ENCODE results near the gene NLK. TPM values are rescaled to one million over a fixed set of nuclear protein-coding genes. Genes with fewer than 3 reads are reported as not detected.

The NLK gene
- total RNA-seq, 1 experiment from 2014 or later = 12.8 TPM

DNA sequence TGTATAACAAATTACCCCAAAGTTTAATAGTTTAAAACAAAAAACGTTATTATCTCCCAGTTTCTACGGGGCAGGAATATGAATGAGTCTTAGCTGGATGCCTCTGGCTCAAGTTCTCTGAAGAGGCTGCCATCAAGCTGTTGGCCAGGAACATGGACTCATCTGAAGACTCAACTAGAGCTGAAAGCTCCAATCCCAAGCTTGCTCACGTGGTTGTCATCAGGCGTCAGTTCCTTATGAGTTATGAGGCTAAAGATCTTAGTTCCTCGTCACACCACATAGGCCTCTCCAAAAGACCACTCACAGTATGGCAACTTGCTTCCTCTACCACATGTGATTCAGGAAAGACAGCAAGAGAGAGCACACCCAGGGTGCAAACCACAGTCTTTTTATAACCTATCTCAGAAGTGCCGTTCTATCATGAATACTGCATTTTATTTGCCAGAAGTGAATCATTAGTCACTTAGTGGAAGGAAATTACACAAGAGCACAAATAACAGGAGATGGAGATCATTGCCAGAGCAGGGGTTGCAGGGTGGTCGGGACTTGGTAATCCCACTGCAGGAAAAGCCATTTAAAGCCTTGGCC is 48.7 kb upstream of the NLK start:
- no peak overlapping the region for H3K27ac ChIP-seq (ENCODE audit: low read depth, low read length)
- H3K79me2 ChIP-seq (ENCODE audit: insufficient read depth, low read length) = no peaks in the 10 kb centered on the region
- DNase-seq (ENCODE audit: low read depth, low spot score) (no peak), ATAC-seq (no peak)
- TF ChIP-seq ZFX (IDR thresholded peaks at IDR 0.05) (no peak), CEBPB (IDR thresholded peaks at IDR 0.05; ENCODE audit: low read depth) (no peak), CBX3 (IDR thresholded peaks at IDR 0.05; ENCODE audit: low read depth) (no peak), TCF7L2 (IDR thresholded peaks at IDR 0.05; ENCODE audit: borderline replicate concordance, extremely low read depth, insufficient read depth, insufficient read length) (no peak), POLR2AphosphoS5 (IDR thresholded peaks at IDR 0.05; ENCODE audit: low read depth, low read length) (no peak), ZNF274 (IDR thresholded peaks at IDR 0.05; ENCODE audit: low read depth, low read length) (no peak), JUND (IDR thresholded peaks at IDR 0.05) (no peak), POLR2A (IDR thresholded peaks at IDR 0.05; ENCODE audit: borderline replicate concordance, extremely low read depth, insufficient read depth, insufficient read length) (no peak), FOSL1 (IDR thresholded peaks at IDR 0.05; ENCODE audit: low read depth) (no peak), RAD21 (IDR thresholded peaks at IDR 0.05; ENCODE audit: low read depth) (no peak), EGR1 (IDR thresholded peaks at IDR 0.05; ENCODE audit: low read depth) (no peak), SRF (IDR thresholded peaks at IDR 0.05; ENCODE audit: low read depth) (no peak), ELF1 (IDR thresholded peaks at IDR 0.05; ENCODE audit: borderline replicate concordance, low read depth) (no peak), EZH2 (IDR thresholded peaks at IDR 0.05) (no peak), SP1 (IDR thresholded peaks at IDR 0.05; ENCODE audit: low read depth) (no peak)
- TF ChIP-seq, protein P1, sequence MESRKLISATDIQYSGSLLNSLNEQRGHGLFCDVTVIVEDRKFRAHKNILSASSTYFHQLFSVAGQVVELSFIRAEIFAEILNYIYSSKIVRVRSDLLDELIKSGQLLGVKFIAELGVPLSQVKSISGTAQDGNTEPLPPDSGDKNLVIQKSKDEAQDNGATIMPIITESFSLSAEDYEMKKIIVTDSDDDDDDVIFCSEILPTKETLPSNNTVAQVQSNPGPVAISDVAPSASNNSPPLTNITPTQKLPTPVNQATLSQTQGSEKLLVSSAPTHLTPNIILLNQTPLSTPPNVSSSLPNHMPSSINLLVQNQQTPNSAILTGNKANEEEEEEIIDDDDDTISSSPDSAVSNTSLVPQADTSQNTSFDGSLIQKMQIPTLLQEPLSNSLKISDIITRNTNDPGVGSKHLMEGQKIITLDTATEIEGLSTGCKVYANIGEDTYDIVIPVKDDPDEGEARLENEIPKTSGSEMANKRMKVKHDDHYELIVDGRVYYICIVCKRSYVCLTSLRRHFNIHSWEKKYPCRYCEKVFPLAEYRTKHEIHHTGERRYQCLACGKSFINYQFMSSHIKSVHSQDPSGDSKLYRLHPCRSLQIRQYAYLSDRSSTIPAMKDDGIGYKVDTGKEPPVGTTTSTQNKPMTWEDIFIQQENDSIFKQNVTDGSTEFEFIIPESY (IDR thresholded peaks at IDR 0.05; ENCODE audit: extremely low read depth, insufficient replicate concordance, low read length) = no peak
- TF ChIP-seq, protein P2, sequence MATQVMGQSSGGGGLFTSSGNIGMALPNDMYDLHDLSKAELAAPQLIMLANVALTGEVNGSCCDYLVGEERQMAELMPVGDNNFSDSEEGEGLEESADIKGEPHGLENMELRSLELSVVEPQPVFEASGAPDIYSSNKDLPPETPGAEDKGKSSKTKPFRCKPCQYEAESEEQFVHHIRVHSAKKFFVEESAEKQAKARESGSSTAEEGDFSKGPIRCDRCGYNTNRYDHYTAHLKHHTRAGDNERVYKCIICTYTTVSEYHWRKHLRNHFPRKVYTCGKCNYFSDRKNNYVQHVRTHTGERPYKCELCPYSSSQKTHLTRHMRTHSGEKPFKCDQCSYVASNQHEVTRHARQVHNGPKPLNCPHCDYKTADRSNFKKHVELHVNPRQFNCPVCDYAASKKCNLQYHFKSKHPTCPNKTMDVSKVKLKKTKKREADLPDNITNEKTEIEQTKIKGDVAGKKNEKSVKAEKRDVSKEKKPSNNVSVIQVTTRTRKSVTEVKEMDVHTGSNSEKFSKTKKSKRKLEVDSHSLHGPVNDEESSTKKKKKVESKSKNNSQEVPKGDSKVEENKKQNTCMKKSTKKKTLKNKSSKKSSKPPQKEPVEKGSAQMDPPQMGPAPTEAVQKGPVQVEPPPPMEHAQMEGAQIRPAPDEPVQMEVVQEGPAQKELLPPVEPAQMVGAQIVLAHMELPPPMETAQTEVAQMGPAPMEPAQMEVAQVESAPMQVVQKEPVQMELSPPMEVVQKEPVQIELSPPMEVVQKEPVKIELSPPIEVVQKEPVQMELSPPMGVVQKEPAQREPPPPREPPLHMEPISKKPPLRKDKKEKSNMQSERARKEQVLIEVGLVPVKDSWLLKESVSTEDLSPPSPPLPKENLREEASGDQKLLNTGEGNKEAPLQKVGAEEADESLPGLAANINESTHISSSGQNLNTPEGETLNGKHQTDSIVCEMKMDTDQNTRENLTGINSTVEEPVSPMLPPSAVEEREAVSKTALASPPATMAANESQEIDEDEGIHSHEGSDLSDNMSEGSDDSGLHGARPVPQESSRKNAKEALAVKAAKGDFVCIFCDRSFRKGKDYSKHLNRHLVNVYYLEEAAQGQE (IDR thresholded peaks at IDR 0.05; ENCODE audit: low read depth) = no peak
- TF ChIP-seq, protein P3, sequence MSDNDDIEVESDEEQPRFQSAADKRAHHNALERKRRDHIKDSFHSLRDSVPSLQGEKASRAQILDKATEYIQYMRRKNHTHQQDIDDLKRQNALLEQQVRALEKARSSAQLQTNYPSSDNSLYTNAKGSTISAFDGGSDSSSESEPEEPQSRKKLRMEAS (IDR thresholded peaks at IDR 0.05) = no peak
- TF ChIP-seq, protein P4, sequence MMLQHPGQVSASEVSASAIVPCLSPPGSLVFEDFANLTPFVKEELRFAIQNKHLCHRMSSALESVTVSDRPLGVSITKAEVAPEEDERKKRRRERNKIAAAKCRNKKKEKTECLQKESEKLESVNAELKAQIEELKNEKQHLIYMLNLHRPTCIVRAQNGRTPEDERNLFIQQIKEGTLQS (IDR thresholded peaks at IDR 0.05) = no peak
- peaks cover 0 to 2% of the 10 kb centered on the region in 2 experiments; a peak in 1 of 4 replicates for H3K4me1 ChIP-seq (ENCODE audit: control insufficient read depth in 1 of 2, insufficient read depth in 2 of 2, low read length in 2 of 2)
- H3K4me2 ChIP-seq (ENCODE audit: low read length) = no peak overlapping the region
- BruUV-seq (replicated peaks) = no TSS peak
- no peaks in the 10 kb centered on the region for H3K9me2 ChIP-seq (ENCODE audit: insufficient read depth)
- ChIA-PET RAD21 (ENCODE audit: low non-redundant PET in 1 of 2, low total read pairs in 2 of 2, uncharacterized antibody in 2 of 2, unreplicated experiment in 2 of 2) (no interaction called here), CTCF (no interaction called here), POLR2A (no interaction called here)
- no peaks in the 10 kb centered on the region for H3K9me3 ChIP-seq (ENCODE audit: control insufficient read depth in 1 of 2, insufficient read depth in 1 of 2, low read depth in 1 of 2, low read length in 2 of 2)
- peaks cover 21% of the 10 kb centered on the region; the same call in 1 of the 2 replicates for H3K27me3 ChIP-seq (ENCODE audit: insufficient read depth, low read length)
- no peak overlapping the region for H3K9ac ChIP-seq (ENCODE audit: low read length)
- H3K36me3 ChIP-seq (ENCODE audit: control insufficient read depth in 1 of 2, insufficient read depth in 2 of 2, low read length in 2 of 2) = no peaks in the 10 kb centered on the region
- intact Hi-C loops (cut with micrococcal nuclease) = no loop called here
- no peaks in the 10 kb centered on the region for H4K20me1 ChIP-seq (ENCODE audit: insufficient read depth)
- H2AFZ ChIP-seq (ENCODE audit: low read depth, low read length, poor library complexity, severe bottlenecking) = no peak overlapping the region
- no peak overlapping the region for H3K4me3 ChIP-seq (replicated peaks in 1 of 2; ENCODE audit: low read depth in 1 of 2, low read length in 2 of 2)

Data from HCT116 (cell line).